H4 (cell line): Measurements from ENCODE around the gene PPFIA2. TPM values are rescaled to one million over a fixed set of nuclear protein-coding genes. Genes with fewer than 3 reads are reported as not detected.

ENCODE experiments used
- DNase-seq: peaks from one replicate; pipeline ENCODE4 v3.0.0-alpha.2; 2015; ENCODE audit warnings: low spot score
- total RNA-seq: library from RNA; depleted of rRNA; stranded (reverse); fragments of >200 nt; shearing (Covaris generic); gene quantifications from 2 replicates; pipeline ENCODE4 v1.2.3, GENCODE V29; 2014

The PPFIA2 gene
- total RNA-seq, 1 experiment from 2014 or later: 0.33 TPM

- DNase-seq: no peak
Measured at GRCh38 chr12:81211306-81211705, 547.8 kb downstream of the PPFIA2 start.

GRCh38 chr12:81209772-81210225 lies 549.4 kb downstream of the PPFIA2 start:
- peak; percentile 78 for DNase-seq

- no peak for DNase-seq
Measured at GRCh38 chr12:81209012-81209411, 550.1 kb downstream of the PPFIA2 start.

GRCh38 chr12:81208187-81208911 lies 550.8 kb downstream of the PPFIA2 start:
- no peak for DNase-seq
